COLO668 (cell line): ENCODE data around the gene RBKS.

Experiments
- DNase-seq: peaks from one replicate; lab custom pipeline; 2025; ENCODE audit not compliant: unreplicated experiment; lab: John Stamatoyannopoulos, UW

Gene RBKS

GRCh38 chr2:27890146-27890923 is at the start of gene RBKS, which contains the start of gene BABAM2:
RBKS (minus strand) TSS chr2:27890387; CDS start chr2:27890345, 42 bp downstream.
BABAM2 (plus strand) TSS chr2:27890729; CDS start chr2:27894557, 3,828 bp downstream.
- peak; percentile 96 for DNase-seq

DNA sequence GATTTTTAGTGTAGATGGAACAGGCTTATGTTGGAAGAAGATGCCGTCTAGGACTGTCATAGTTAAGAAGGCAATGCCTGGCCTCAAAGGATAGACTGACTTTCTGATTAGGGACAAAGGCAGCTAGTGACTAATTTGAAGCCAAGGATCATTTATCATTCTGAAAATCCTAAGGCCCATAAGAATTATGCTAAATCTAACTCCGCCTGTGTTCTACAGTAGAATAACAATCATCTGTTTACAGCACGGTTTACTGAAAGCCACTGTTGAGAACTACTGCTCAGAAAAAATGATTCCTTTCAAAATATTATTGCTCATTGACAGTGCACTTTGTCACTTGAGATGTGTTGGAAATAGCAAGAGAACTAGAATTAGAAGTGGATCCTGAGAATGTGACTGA is 44.8 kb upstream of the RBKS start:
- no peak for DNase-seq

DNA sequence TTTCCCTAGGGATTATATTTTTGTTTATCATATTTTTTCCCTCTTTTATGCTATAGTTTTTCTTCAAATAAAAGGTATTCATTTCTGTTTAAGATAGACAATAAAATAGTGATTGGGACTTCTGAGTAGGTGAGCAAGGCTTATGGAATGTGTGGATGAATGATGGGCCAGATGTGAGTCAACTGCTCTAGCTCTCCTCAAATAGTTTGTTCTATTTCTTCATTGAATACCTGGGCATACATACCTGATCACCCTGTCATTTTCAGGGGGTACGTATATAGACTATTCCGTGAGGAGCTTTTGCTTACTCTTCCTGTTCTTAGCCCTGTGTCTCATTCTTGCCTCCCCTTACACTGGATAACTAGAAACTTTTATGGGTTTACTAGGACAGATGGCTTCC is 42.2 kb upstream of the RBKS start:
- DNase-seq = no peak

DNA sequence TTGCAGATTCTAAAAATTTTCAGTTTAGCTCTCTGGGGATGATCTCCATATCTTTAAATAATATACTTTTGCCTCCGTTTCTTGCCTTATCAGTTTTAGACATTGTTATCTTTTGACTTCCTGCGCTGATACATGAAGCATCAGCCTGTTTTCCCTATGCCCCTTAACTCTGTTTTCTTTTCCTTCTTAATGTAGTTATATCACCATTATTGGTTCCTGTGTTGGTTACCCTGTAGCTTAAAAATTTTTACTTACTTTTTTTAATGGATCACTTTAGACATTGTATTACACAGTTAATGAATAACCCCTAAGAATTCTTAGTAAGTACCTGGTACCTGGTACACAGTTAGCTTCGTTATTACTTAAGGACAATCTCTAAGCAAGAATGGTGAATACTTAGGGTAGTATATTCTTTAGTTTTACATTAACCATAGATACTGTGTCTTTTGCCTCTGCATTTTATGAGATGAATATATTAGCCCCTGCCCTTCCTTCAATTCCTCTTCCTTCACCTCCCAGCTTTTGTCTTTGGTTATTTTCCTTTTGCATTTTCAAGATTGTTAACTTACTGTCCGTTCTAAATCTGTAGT is 41.3 kb upstream of the RBKS start:
- no peak for DNase-seq

- no peak for DNase-seq
Measured at GRCh38 chr2:27929916-27930486, 39.8 kb upstream of the RBKS start.

DNA sequence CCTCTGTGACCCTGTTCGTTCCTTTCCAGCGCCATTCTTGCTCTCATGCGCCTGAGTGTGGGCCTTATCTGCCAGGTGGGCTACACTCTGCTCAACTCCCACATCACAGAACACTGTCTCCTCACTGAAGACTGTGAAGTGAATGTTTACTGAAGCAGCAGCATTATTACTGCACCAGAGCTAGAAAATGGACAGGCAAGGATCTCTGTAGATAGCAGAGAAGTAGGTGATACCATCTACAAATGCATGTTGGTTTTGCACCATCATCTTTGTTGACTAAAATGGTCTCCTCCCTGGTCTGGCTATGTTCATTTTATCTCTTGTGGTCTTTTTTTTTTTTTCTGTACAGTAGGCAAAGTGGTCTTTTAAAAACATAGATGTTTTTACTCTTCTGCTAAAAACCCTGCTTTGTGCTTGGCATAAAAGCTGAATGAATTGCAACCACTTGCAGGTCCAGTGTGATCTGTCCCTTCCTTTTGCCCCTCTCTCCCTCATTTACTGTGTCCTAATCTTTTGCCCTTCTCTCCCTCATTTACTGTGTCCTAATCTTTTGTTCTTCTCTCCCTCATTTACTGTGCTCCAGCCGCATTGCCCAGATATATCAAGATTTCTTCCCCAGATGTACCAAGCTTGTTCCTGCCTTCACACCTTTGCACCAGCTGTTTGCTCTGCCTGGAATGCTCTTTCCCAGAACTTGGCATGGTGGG is 35.7 kb upstream of the RBKS start:
- DNase-seq = no peak

DNA sequence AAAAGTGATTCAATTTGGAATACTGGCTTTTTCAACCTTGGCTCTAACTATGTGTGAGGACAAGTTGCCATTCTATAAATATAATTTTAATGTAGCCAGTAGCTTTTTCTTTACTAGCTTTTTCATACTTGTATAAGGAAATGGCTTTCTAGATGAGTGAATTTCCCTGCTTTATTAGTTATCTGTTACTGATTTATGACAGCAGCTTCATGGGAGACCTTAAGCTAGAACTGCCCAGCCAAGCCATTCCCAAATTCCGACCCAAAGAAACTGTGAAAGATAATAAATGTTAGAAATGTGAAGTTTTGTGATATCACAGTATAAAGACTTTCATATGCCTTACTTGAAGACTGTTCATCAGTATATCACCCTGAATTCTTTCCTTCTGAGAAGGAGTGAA is 32.7 kb upstream of the RBKS start:
- no peak for DNase-seq

DNA sequence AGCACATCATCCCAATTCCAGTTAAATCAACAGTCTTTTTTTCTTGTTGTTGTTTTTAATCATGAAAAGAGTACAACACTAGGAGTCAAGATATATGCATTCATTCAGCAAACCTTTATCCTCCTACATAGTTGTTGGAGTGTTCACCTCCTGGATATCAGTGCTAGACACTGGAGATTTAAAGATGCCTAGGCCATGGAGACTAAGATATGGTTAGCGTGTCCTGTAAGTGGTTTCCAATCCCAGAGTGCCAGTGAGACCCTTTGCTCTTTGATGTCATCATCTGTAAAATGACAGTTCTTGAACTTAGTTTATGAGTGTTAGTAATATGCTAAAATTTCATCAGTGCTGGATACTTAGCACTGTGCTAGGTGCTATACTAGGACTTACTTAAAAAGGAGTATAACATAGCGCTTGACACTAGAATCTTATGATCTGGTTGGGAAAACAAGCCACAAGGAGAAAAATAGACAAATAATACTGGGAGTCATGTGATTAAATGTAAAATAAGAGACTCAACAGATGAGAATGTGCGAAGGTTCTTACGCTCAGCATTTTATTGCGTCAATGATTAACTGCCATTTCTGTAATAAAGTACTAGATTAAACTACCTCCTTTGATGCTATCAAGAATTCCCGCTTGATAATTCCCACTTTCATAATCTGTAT is 31.8 kb upstream of the RBKS start:
- no peak for DNase-seq

DNA sequence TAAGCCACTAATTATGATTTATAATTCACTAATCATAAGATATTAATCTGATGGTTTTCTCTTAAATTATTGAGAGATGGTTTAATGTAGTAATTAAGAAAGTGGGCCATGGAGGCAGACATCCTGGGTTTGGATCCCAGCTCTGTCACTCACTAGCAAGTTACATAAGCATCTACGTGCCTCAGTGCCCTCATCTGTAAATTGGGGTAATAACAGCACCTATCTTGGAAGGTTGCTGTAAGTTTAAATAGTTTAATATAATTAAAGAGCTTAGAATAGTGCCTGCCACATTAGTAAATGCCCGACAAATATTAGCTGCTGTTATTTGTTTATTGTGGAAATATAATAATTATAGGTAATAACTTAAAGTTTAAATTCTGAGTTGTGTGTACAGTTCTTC is 31.2 kb upstream of the RBKS start:
- DNase-seq = no peak

GRCh38 chr2:27920148-27920885 is 30.1 kb upstream of the RBKS start:
- DNase-seq = no peak

- no peak for DNase-seq
Measured at GRCh38 chr2:27916293-27916995, 26.3 kb upstream of the RBKS start.

DNA sequence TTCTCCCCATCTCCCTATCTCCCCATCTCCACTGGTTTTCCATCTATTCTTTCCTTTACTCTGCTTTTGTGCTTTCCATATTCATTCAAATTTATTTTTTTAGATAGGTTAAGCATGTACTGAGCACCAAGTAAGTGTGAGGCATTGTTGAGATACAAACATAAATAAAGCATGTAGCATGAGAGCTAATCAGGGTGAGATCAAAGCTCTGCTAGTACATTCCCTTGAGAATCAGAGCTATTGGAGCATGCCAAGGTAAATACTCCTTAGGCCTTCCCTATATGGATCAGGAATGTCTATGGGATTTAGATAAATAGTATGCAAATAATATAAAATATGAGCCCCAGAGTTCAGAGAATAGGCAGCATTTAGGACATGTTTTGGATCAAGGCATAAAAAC is 25.7 kb upstream of the RBKS start:
- DNase-seq = no peak

GRCh38 chr2:27915191-27915590 is 25.0 kb upstream of the RBKS start:
- DNase-seq = no peak

DNA sequence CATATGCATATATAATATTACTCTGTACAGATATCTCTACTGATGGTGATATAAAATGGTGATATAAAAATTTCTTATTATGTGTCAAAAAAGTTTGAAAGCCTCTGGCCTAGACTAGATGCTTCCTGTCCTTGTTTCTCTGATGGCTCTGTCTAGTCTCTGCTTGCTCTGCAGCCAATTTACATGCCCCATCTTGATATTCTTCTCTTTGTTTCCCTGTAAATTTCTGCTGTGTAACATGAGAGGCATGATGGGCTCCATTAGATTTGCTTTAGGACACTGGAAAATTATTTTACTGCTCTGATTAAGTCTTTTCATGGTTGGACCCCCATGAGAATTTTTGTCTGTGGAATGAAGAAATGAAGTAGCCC is 24.6 kb upstream of the RBKS start:
- DNase-seq = no peak

- no peak for DNase-seq
Measured at GRCh38 chr2:27914041-27914804, 24.0 kb upstream of the RBKS start.

- no peak for DNase-seq
Measured at GRCh38 chr2:27912512-27912911, 22.3 kb upstream of the RBKS start.

GRCh38 chr2:27911458-27912210 is 21.4 kb upstream of the RBKS start:
- no peak for DNase-seq

DNA sequence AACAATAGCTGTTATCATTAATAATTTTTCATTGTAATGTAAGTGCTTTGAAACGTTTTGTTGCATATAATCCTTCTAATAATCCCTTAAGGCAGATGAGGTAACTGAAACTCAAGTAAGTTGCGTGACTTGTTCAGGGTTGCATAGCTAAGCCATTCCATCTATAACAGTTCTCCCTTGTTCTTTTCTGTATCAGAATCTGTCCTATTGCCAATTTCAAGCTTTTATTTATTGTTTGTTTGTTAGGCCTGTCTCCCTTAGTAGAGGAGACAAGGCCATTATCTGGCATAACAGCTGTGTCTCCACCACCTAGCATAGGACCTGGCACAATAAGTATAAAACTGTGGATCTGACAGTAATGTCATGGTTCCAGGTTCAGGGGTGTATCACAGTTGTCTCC is 19.7 kb upstream of the RBKS start:
- DNase-seq = no peak

DNA sequence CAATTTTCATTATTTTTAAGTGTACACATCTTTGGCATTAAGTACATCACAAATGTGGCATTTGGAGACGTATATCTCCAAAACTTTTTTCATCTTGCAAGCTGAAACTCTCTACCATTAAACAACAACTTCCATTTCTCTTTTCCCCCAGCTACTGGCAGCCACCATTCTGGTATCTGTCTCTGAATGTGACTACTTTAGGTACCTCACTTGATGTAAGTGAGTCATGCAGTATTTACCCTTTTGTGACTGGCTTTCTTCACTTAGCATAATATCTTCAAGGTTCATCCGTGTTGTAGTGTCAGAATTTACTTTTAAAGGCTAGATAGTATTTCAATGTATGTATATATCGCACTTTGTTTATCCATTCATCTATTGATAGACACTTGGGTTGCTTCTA is 17.4 kb upstream of the RBKS start:
- no peak for DNase-seq
